DND-41 (cell line): ENCODE data around the gene PDGFRA.

Experiments used
- CTCF ChIP-seq: IDR thresholded peaks from 2 replicates; pipeline ENCODE4 v1.5.1; 2012; ENCODE audit warnings: borderline replicate concordance, low read length, moderate library complexity, mild to moderate bottlenecking; ENCODE audit not compliant: poor library complexity, severe bottlenecking; ENCODE audit errors: extremely low read depth
- EZH2 ChIP-seq: IDR thresholded peaks from 3 replicates; pipeline ENCODE4 v1.6.1; 2012; ENCODE audit warnings: borderline replicate concordance, low read depth, mild to moderate bottlenecking, moderate library complexity, low read length, inconsistent platforms; ENCODE audit not compliant: severe bottlenecking

- TF ChIP-seq CTCF = no peak
- TF ChIP-seq EZH2 = no peak
These were observed 9.3 kb downstream of the PDGFRA start for GRCh38 chr4:54238389-54238788.
